Astrocyte of the spinal cord (primary cell): ENCODE measurements around the gene AP4S1.

Source experiments
- DNase-seq: peaks from one replicate; pipeline ENCODE4 v3.0.0; 2011; ENCODE audit warnings: low read depth, low spot score
- H3K4me3 ChIP-seq: 2 replicates; pipeline ENCODE4 v1.5.1; 2011; ENCODE audit warnings: low read depth, mild to moderate bottlenecking, low read length, moderate library complexity
- in situ Hi-C: cut with HindIII; loops from 2 replicates; pipeline ENCODE4 v1.10.0; 2017; ENCODE audit warnings: low sequenced_read_pairs
- TF ChIP-seq, protein P1 (sequence below): IDR thresholded peaks from 2 replicates; pipeline ENCODE4 v1.5.1; 2012; ENCODE audit warnings: low read depth, mild to moderate bottlenecking, low read length, inconsistent platforms

AP4S1 gene

DNA sequence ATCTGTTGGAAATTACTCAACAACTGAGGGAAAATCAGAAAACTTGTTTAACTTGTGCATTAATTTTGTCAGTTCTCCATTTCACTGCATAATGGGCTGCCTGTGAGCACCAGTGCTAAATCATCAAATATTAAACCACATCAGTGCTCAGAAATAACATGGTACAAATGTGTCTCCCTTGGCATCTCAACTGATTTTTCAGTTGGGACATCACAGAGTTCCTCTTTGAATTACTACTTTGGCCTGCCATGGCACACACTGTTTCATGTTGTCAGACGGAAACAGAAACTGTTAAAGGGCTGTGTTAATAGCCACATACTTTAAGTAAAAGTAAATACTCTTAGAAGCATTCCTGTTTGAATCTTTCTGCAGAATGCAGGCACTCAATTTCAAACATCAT, 42.8 kb downstream of the AP4S1 start:
- in situ Hi-C loops, result no loop called here

GRCh38 chr14:31069343-31069742, 43.9 kb downstream of the AP4S1 start:
- H3K4me3 ChIP-seq, result no peak overlapping the region
- no peak for DNase-seq
- in situ Hi-C loops, result no loop called here
- TF ChIP-seq, protein P1, sequence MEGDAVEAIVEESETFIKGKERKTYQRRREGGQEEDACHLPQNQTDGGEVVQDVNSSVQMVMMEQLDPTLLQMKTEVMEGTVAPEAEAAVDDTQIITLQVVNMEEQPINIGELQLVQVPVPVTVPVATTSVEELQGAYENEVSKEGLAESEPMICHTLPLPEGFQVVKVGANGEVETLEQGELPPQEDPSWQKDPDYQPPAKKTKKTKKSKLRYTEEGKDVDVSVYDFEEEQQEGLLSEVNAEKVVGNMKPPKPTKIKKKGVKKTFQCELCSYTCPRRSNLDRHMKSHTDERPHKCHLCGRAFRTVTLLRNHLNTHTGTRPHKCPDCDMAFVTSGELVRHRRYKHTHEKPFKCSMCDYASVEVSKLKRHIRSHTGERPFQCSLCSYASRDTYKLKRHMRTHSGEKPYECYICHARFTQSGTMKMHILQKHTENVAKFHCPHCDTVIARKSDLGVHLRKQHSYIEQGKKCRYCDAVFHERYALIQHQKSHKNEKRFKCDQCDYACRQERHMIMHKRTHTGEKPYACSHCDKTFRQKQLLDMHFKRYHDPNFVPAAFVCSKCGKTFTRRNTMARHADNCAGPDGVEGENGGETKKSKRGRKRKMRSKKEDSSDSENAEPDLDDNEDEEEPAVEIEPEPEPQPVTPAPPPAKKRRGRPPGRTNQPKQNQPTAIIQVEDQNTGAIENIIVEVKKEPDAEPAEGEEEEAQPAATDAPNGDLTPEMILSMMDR, result no peak

More for the DNA sequence above, 42.8 kb downstream of the AP4S1 start:
- DNase-seq, result no peak
- no peak overlapping the region for H3K4me3 ChIP-seq
- TF ChIP-seq, protein P1, result no peak

DNA sequence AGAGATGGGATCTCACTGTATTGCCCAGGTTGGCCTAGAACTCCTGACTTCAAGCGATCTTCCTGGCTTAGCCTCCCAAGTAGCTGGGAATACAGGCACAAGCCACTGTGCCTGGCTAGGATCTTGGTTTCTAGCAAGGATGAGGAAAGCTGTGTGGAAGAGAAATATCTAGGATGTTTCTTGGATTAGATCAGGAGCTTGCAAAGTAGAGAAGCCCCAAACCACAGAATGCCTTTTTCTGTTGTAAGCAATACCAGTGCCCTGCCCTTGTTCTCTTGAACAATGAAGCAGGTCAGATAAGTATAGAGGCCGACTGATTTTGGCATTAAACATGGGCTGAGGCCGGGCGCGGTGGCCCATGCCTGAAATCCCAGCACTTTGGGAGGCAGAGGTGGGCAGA, 45.0 kb downstream of the AP4S1 start:
- DNase-seq, result peak; percentile 94
- TF ChIP-seq, protein P1, result no peak
- in situ Hi-C loops, result no loop called here
- no peak overlapping the region for H3K4me3 ChIP-seq

- H3K4me3 ChIP-seq, result no peak overlapping the region
- in situ Hi-C loops, result no loop called here
- TF ChIP-seq, protein P1, result no peak
- DNase-seq, result no peak
Measured at GRCh38 chr14:31071151-31071550, 45.7 kb downstream of the AP4S1 start.

DNA sequence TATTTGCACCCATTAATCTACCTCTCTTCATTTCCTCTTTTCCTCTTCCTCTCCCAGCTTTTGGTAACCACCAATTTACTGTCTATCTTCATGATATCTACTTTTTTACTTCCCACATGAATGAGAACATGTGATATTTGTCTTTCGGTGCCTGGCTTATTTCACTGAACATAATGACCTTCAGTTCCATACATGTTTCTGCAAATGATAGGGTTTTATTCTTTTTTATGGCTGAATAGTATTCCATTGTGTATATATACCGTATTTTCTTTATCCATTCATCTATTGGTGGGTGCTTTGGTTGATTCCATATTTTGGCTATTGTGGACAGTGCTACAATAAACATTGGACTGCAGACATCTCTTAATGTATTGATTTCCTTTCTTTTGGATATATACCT, 49.7 kb downstream of the AP4S1 start:
- H3K4me3 ChIP-seq, result no peak overlapping the region
- TF ChIP-seq, protein P1, result no peak
- in situ Hi-C loops, result no loop called here
- no peak for DNase-seq

- in situ Hi-C loops, result no loop called here
- H3K4me3 ChIP-seq, result no peak overlapping the region
- DNase-seq, result no peak
- TF ChIP-seq, protein P1, result no peak
Measured at GRCh38 chr14:31078766-31079165, 53.3 kb downstream of the AP4S1 start.

DNA sequence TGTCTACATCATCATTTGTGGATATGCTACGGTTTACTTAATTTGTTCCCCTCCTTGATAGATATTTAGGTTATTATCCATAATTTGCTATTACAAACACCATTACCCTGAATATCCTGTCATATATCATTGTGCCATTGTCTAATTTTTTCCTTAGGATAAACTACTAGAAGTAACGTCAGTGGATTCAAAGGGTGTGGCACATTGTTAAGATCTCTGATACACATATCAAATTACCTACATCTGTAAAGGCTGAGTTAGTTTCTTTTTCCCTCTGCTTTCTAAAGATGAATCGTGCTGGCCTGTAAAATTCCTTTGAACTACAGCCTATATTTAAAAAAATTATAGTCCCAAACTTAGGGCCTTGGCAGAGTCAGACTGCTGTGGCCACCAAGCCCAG, 54.6 kb downstream of the AP4S1 start:
- in situ Hi-C loops, result no loop called here
- no peak overlapping the region for H3K4me3 ChIP-seq
- TF ChIP-seq, protein P1, result no peak
- peak; percentile 36 for DNase-seq
